Ovary (tissue), 3 donors: Measurements from ENCODE around the gene LBH.
"Not testable (repeated sequence)": the region's sequence is repeated elsewhere in the genome, so short reads cannot be mapped to it uniquely, and the experiment has no call there.

Experiments used
- POLR2A ChIP-seq: fragments of 450-650 bp; IDR thresholded peaks from one replicate; pipeline ENCODE4 v1.6.1; 2017; ENCODE audit warnings: antibody characterized with exemption, mild to moderate bottlenecking, moderate library complexity
- TF ChIP-seq, protein P1 (sequence below), 3 donors: fragments of 450-650 bp in 2 of 3; fragments of 200-600 bp in 1 of 3; IDR thresholded peaks; one replicate each; pipeline versions ENCODE4 v1.5.1 to v1.8.0; 2016 to 2022; ENCODE audit warnings: antibody characterized with exemption in 3 of 3, mild to moderate bottlenecking in 1 of 3
- donor health status: DM: no; HTN: no; CAD: no.

DNA sequence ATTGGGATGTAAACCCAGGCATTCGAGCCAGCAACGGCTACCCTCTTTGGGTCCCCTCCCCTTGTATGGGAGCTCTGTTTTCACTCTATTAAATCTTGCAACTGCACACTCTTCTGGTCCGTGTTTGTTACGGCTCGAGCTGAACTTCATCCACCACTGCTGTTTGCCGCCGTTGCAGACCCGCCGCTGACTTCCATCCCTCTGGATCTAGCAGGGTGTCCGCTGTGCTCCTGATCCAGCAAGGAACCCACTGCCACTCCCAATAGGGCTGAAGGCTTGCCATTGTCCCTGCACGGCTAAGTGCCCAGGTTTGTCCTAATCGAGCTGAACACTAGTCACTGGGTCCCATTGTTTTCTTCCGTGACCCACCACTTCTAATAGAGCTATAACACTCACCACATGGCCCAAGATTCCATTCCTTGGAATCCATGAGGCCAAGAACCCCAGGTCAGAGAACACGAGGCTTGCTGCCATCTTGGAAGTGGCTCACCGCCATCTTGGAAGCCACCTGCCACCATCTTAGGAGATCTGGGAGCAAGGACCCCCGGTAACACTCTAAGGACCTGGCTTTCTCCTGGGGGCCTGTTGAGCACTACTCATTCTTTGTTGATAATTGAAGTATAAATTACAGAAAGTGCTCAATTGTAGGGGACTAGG, 37.9 kb downstream of the LBH start:
- TF ChIP-seq, protein P1, sequence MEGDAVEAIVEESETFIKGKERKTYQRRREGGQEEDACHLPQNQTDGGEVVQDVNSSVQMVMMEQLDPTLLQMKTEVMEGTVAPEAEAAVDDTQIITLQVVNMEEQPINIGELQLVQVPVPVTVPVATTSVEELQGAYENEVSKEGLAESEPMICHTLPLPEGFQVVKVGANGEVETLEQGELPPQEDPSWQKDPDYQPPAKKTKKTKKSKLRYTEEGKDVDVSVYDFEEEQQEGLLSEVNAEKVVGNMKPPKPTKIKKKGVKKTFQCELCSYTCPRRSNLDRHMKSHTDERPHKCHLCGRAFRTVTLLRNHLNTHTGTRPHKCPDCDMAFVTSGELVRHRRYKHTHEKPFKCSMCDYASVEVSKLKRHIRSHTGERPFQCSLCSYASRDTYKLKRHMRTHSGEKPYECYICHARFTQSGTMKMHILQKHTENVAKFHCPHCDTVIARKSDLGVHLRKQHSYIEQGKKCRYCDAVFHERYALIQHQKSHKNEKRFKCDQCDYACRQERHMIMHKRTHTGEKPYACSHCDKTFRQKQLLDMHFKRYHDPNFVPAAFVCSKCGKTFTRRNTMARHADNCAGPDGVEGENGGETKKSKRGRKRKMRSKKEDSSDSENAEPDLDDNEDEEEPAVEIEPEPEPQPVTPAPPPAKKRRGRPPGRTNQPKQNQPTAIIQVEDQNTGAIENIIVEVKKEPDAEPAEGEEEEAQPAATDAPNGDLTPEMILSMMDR (IDR thresholded peaks at IDR 0.05): not testable (repeated sequence)
- not testable (repeated sequence) for TF ChIP-seq POLR2A
